HFFc6 (cell line): ENCODE data around the gene PDE4B. TPM values are rescaled to one million over a fixed set of nuclear protein-coding genes. Genes with fewer than 3 reads are reported as not detected.

Experiments used
- DNase-seq: peaks from one replicate; pipeline ENCODE4 v3.0.0-alpha.2; 2018
- H3K27ac Mint-ChIP-seq: 2 replicates; pipeline ENCODE4 v1.8.0; 2020; ENCODE audit warnings: mild to moderate bottlenecking, mixed read lengths
- H3K27me3 Mint-ChIP-seq: 2 replicates; pipeline ENCODE4 v1.8.0; 2021; ENCODE audit warnings: mild to moderate bottlenecking, moderate library complexity, mixed read lengths; ENCODE audit not compliant: insufficient read depth
- H3K36me3 Mint-ChIP-seq: 2 replicates; pipeline ENCODE4 v1.8.0; 2021; ENCODE audit warnings: low read depth, mixed read lengths
- H3K4me1 Mint-ChIP-seq: 2 replicates; pipeline ENCODE4 v1.8.0; 2020; ENCODE audit warnings: low read depth, mixed read lengths
- H3K4me3 Mint-ChIP-seq: 2 replicates; pipeline ENCODE4 v1.8.0; 2020; ENCODE audit warnings: mild to moderate bottlenecking, moderate library complexity, mixed read lengths
- H3K9me3 Mint-ChIP-seq: 2 replicates; pipeline ENCODE4 v1.8.0; 2020; ENCODE audit warnings: mild to moderate bottlenecking, mixed read lengths
- total RNA-seq, 6 experiments: library from RNA; stranded (reverse); fragmentation: NEBNext Ultra II Directional; extraction: Animal tissue kit (Norgen Biotek cat#: 25700); gene quantifications; 2 replicates in 1 of 6; 3 replicates in 5 of 6; pipeline ENCODE4 v1.2.3, GENCODE V29; 2021
- TF ChIP-seq, protein P1 (sequence below): fragments of 200-600 bp; sonication (generic); IDR thresholded peaks from 2 replicates; pipeline ENCODE4 v1.5.0; 2021; ENCODE audit warnings: antibody characterized with exemption, mild to moderate bottlenecking

The PDE4B gene
- total RNA-seq, 6 experiments from 2014 or later: 34.9 to 57.6 (median 42.8) TPM

DNA sequence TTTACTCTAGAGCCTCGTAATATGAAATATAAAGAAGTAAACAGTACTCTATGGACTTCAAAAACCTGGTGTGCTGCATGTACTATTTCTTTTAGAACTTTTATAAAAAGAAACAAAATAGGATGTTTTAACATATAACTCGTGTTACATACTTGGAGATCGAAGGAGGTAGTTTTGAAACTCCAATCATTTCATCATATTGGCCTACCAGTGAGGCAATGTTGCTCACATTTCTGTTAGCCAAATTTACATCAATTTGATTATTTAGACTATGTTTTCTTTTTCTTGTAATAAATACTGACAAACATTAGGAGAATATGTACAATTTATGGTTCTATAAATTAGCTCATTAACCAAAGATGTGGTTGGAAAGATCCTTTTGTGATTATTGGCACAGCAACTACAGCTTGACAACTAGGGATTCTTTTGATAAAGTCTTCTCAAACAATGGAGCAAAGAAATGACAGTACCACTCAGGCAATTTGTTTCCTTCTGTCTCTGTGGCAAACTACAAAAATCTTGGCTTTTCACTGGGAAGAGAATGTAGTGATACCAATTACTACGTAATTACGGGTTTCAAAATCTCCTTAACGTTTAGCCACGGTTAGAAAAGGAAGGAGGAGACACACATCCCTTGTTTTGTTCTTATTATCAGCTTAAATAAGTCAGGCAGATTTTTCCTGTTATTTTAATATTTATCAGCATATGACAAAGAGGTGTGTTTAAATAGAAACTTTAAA, 474.7 kb downstream of the PDE4B start:
- Mint-ChIP-seq H3K4me3 (peak overlapping the region; percentile 58; the same call in 1 of the 2 replicates), H3K9me3 (no peaks in the 10 kb centered on the region), H3K4me1 (peaks cover 97% of the 10 kb centered on the region), H3K27ac (peak overlapping the region; percentile 85), H3K27me3 (peaks cover 4% of the 10 kb centered on the region), H3K36me3 (peaks cover 7% of the 10 kb centered on the region; the same call in 1 of the 2 replicates)
- TF ChIP-seq, protein P1, sequence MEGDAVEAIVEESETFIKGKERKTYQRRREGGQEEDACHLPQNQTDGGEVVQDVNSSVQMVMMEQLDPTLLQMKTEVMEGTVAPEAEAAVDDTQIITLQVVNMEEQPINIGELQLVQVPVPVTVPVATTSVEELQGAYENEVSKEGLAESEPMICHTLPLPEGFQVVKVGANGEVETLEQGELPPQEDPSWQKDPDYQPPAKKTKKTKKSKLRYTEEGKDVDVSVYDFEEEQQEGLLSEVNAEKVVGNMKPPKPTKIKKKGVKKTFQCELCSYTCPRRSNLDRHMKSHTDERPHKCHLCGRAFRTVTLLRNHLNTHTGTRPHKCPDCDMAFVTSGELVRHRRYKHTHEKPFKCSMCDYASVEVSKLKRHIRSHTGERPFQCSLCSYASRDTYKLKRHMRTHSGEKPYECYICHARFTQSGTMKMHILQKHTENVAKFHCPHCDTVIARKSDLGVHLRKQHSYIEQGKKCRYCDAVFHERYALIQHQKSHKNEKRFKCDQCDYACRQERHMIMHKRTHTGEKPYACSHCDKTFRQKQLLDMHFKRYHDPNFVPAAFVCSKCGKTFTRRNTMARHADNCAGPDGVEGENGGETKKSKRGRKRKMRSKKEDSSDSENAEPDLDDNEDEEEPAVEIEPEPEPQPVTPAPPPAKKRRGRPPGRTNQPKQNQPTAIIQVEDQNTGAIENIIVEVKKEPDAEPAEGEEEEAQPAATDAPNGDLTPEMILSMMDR: no peak
- DNase-seq: no peak

DNA sequence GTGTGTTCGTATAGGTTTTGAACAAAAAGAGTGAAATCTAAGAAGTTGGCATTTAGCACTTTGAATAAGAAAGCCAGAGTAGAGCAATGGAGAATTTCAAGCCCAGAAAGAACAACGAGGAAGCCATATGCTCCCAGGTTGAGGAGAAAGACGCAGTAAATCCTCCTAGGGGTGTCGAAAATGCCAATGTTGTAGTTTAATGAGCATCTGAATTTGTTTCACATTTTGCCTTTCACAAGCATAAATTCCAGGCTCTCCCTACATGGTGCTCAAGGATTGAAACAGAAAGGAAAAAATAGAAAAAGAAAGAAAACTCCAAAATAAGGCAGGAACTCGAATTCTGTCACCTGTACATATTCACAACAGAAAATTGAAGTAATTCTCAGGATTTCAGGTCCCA, 476.5 kb downstream of the PDE4B start:
- Mint-ChIP-seq H3K4me1 (peaks cover 95% of the 10 kb centered on the region), H3K4me3 (no peak overlapping the region), H3K27me3 (peaks cover 4% of the 10 kb centered on the region), H3K36me3 (peaks cover 7% of the 10 kb centered on the region; the same call in 1 of the 2 replicates), H3K9me3 (no peaks in the 10 kb centered on the region), H3K27ac (peak overlapping the region; percentile 98)
- TF ChIP-seq, protein P1: no peak
- no peak for DNase-seq

DNA sequence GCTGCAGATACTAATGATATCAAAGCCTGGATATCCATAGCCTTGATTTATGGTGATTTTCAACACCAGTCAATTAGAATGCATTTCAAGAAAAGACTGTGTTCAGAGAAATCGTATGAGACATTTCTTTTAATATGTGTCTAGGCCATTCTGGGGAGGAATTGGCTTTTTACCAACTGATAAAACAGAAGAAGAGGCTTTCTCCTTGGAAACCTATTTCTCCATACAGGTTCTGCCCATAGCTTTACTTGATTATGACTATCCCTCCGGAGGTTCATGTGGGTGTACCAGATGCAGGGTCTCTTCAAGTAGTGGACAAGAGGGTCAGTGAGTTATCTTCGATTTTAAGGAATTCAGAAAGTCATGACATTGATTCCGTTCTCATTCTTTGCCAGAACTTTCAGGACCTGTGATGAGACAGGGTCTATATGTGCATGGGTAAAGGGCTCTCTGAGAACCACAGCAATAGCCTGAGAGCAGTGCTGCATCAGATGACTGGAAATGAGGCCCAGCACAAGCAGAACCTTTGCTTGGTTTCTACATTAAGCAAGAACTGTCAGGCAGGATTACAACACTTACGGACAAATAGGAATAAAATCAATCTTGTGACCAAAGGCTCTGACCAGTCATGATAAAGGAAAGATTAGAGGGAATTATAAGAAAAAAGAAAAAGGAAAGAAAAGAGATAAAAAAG, 477.6 kb downstream of the PDE4B start:
- TF ChIP-seq, protein P1: no peak
- H3K4me1 Mint-ChIP-seq: peaks cover 95% of the 10 kb centered on the region
- peak overlapping the region; percentile 98 for H3K27ac Mint-ChIP-seq
- H3K9me3 Mint-ChIP-seq: no peaks in the 10 kb centered on the region
- no peak for DNase-seq
- no peak overlapping the region for H3K4me3 Mint-ChIP-seq
- H3K27me3 Mint-ChIP-seq: peaks cover 4% of the 10 kb centered on the region
- H3K36me3 Mint-ChIP-seq: peaks cover 7% of the 10 kb centered on the region; the same call in 1 of the 2 replicates

DNA sequence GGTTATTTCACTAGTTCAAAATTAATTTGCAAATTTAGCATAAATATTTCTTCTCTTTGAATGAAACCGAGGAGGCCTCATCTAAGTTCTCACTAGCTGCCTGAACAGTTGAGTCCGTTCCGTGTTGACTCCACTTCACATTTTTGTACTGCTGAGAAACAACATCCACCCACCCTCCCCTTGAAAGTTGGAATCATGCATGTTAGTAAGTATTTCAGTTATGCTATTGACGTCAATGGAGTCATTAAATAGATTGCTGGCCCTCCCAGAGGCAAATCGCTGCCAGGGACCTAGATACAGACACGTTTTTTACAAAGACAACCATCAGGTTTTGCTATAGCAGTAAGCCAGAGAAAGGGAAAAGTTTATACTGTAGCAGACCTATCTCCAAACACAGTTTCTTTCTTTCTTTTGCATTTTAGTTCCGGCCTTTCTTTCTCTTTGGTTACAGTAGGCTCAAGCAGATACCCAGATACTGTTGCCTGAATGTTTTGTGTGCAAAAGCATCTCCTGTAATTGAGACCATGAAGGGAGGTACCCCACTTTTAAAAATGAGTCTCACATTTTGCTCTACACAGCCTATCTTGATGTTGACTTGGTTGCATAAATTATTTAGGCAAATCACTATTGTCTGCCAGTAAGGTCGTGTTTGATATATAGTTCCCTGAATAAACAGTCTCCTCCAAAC, 478.7 kb downstream of the PDE4B start:
- peaks cover 4% of the 10 kb centered on the region for H3K27me3 Mint-ChIP-seq
- peak overlapping the region; percentile 98 for H3K27ac Mint-ChIP-seq
- peaks cover 87% of the 10 kb centered on the region for H3K4me1 Mint-ChIP-seq
- peaks cover 7% of the 10 kb centered on the region; the same call in 1 of the 2 replicates for H3K36me3 Mint-ChIP-seq
- H3K9me3 Mint-ChIP-seq: no peaks in the 10 kb centered on the region
- peak; percentile 98 for DNase-seq
- peak overlapping the region; percentile 83 for H3K4me3 Mint-ChIP-seq
- TF ChIP-seq, protein P1: no peak

DNA sequence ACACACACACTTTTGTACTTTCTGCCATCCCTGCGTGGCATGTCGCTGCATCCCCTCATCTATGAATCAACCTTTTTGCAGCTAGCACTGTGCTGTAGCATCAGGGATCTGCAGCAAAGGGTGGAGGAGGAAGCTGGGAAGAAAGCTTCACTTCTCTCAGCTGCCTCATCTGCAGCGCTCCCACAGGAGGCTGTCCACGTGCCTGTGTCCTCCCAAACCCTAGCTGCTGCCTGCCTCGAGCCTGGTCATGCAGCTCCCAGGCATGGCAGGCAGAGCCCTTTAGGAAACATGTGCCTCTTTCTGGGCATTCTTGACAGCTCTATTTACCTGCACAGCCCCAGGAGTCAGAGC, 479.2 kb downstream of the PDE4B start:
- H3K9me3 Mint-ChIP-seq: no peaks in the 10 kb centered on the region
- H3K27me3 Mint-ChIP-seq: peaks cover 4% of the 10 kb centered on the region; the same call in 1 of the 2 replicates
- peak overlapping the region; percentile 98 for H3K27ac Mint-ChIP-seq
- peak overlapping the region; percentile 83 for H3K4me3 Mint-ChIP-seq
- peak; percentile 66 for DNase-seq
- H3K36me3 Mint-ChIP-seq: peaks cover 7% of the 10 kb centered on the region; the same call in 1 of the 2 replicates
- TF ChIP-seq, protein P1: no peak
- H3K4me1 Mint-ChIP-seq: peaks cover 82% of the 10 kb centered on the region
